A549 treated with DMSO at 1 μM for 4 hours (cell line): ENCODE results near the gene IZUMO1. TPM values are rescaled to one million over a fixed set of nuclear protein-coding genes. Genes with fewer than 3 reads are reported as not detected.

Experiments used
- total RNA-seq: library from RNA; stranded (reverse); fragments of 200-300 nt; extraction: Qiagen RNA extraction; gene quantifications from 5 replicates; pipeline ENCODE4 v1.2.3, GENCODE V29; 2022; ENCODE audit warnings: low read depth

The IZUMO1 gene
- total RNA-seq: not detected in 5 replicates

GRCh38 chr19:48746738-48747575, at the start of gene IZUMO1:
IZUMO1 (minus strand) TSS chr19:48746909; CDS start chr19:48745859, 1,050 bp downstream.

GRCh38 chr19:48755084-48755641, 8.5 kb upstream of the IZUMO1 start, which contains the start of gene FGF21:
FGF21 (plus strand) TSS chr19:48755524; CDS start chr19:48756237, 713 bp downstream.

GRCh38 chr19:48752496-48753365, 6.0 kb upstream of the IZUMO1 start, which contains the start of gene FUT1:
FUT1 (minus strand) TSS chr19:48752641; CDS start chr19:48751281, 1,360 bp downstream.

DNA sequence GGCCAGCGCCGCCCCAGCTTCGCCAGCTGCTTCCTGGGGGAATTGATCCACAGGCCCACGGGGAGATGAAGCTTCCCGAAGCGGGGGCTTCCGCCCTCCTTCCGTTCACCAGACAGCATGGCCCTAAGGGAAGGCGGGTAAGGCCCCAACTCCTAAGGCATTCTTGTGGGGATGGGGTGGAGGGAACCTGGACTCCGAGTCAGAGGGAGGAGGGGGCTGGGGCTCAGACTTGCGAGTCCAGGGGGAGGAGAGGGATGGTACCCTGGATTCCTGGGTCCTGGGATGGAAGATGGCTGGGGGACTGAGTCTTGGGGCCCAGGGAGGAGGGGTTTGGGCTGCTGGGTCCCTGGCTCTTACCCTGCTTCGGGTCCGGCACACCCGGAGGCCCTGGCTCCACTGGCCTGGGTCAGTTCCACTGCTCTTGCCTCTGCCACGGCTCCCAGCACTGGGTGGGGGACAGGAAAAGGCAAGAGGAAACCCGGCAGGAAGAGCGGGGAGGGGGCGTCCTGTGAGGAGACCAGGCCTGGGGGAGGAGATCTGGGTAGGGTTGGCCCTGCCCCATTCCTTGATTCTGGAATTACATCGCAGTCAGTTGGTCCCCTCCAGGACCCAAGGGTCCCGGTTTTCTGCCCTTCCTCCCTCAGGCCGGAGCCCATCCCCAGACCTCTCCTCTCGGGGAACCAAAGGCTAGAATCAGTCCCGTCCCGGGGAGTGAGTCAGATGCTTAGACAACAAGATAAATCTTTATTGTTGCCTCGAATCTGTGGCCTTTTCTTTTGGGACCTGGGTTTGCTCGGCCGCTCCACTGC, 6.3 kb downstream of the IZUMO1 start, which contains the start of gene RASIP1:
TSS of gene RASIP1 (minus strand) at position 447 of the 809 bp plus-strand sequence. CDS start at position 119, 328 bp downstream.

GRCh38 chr19:48719263-48720171, 27.2 kb downstream of the IZUMO1 start, which contains the start of gene MAMSTR:
MAMSTR (minus strand) TSS chr19:48719725; CDS start chr19:48719031, 694 bp downstream.

DNA sequence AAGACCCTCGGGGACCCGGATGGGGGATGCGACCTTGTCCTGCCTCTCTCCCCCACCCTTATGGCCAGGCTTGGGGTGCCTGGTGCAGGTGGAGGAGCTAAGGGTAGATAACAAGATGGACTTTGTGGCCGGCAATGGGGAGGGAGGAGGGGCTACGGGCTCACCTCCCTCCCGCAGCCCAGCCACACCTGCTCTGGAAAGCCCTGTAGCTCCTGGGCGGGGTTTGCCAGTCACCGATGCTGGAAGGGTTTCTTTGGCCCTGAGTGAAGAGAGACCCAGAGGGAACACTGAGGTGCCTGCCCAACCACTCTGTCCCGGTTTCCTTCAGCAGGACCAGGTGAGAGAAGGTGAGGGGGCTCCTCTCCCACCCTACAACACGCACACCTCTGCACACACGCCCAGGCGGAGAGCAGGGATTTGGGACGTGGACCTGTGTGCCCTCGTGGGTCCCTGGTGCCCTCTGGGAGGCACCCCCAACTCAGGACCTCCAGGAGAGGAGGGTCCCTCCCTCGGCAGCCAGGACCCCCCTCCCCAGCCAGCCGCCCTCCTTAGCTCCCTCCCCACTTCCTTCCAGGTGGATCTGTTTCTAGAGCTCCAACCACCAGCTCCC, 50.9 kb downstream of the IZUMO1 start, which contains the start of gene FUT2:
TSS of gene FUT2 (plus strand) at position 229 of the 610 bp plus-strand sequence. CDS start 6,986 bp downstream, outside the sequence.

Other genes with a start within 250 kb of the IZUMO1 start
- 2.4 to 4.8 TPM (median 3.8 TPM) in 5 replicates for gene LMTK3, start 235.1 kb downstream of the IZUMO1 start, total RNA-seq
- 14.7 to 18.6 TPM (median 15.6 TPM) in 5 replicates for gene SULT2B1, start 194.7 kb downstream of the IZUMO1 start, total RNA-seq
- gene SPACA4, start 140.2 kb downstream of the IZUMO1 start, total RNA-seq: 0.11 TPM in 1 of 5 replicates, not detected in the others
- 0.14 to 0.40 TPM (median 0.22 TPM) in 4 of 5 replicates, not detected in the other for gene FAM83E, start 131.8 kb downstream of the IZUMO1 start, total RNA-seq
- 2,901 to 3,964 TPM (median 3,248 TPM) in 5 replicates for gene RPL18, start 127.7 kb downstream of the IZUMO1 start, total RNA-seq
- gene SPHK2, start 127.4 kb downstream of the IZUMO1 start, total RNA-seq: 11.8 to 18.9 TPM (median 14.1 TPM) in 5 replicates
- 1.5 to 2.6 TPM (median 2.2 TPM) in 5 replicates for gene DBP, start 109.5 kb downstream of the IZUMO1 start, total RNA-seq
- gene CA11, start 100.7 kb downstream of the IZUMO1 start, total RNA-seq: 8.5 to 11.3 TPM (median 9.8 TPM) in 5 replicates
- 0.14 to 0.26 TPM (median 0.17 TPM) in 4 of 5 replicates, not detected in the other for gene NTN5, start 73.9 kb downstream of the IZUMO1 start, total RNA-seq
- not detected in 5 replicates for gene FUT2, start 50.9 kb downstream of the IZUMO1 start, total RNA-seq
- 0.28 to 0.51 TPM (median 0.48 TPM) in 5 replicates for gene MAMSTR, start 27.2 kb downstream of the IZUMO1 start, total RNA-seq
- 0.19 to 0.53 TPM (median 0.41 TPM) in 5 replicates for gene RASIP1, start 6.3 kb downstream of the IZUMO1 start, total RNA-seq
- gene FUT1, start 5.7 kb upstream of the IZUMO1 start, total RNA-seq: 0.06 to 0.09 TPM (median 0.08 TPM) in 5 replicates
- gene FGF21, start 8.6 kb upstream of the IZUMO1 start, total RNA-seq: not detected in 5 replicates
- 52.3 to 64.8 TPM (median 56.8 TPM) in 5 replicates for gene BCAT2, start 64.1 kb upstream of the IZUMO1 start, total RNA-seq
- 12.2 to 15.1 TPM (median 14.1 TPM) in 5 replicates for gene HSD17B14, start 89.6 kb upstream of the IZUMO1 start, total RNA-seq
- 1.7 to 2.7 TPM (median 1.9 TPM) in 5 replicates for gene PLEKHA4, start 121.7 kb upstream of the IZUMO1 start, total RNA-seq
- 91.5 to 154 TPM (median 107 TPM) in 5 replicates for gene PPP1R15A, start 125.5 kb upstream of the IZUMO1 start, total RNA-seq
- gene TULP2, start 151.8 kb upstream of the IZUMO1 start, total RNA-seq: not detected in 5 replicates
- 190 to 222 TPM (median 195 TPM) in 5 replicates for gene NUCB1, start 153.4 kb upstream of the IZUMO1 start, total RNA-seq
- 0.91 to 1.8 TPM (median 1.7 TPM) in 5 replicates for gene DHDH, start 186.8 kb upstream of the IZUMO1 start, total RNA-seq
- gene BAX, start 208.0 kb upstream of the IZUMO1 start, total RNA-seq: 289 to 376 TPM (median 349 TPM) in 5 replicates
- gene FTL, start 218.4 kb upstream of the IZUMO1 start, total RNA-seq: 18,257 to 24,972 TPM (median 19,327 TPM) in 5 replicates
- gene GYS1, start 246.4 kb upstream of the IZUMO1 start, total RNA-seq: 18.8 to 22.5 TPM (median 20.3 TPM) in 5 replicates
- gene RUVBL2, start 247.0 kb upstream of the IZUMO1 start, total RNA-seq: 204 to 252 TPM (median 242 TPM) in 5 replicates